Stimulated activated CD8-positive, alpha-beta memory T cell treated with anti-CD3 and anti-CD28 coated beads, Interleukin-15, amount 100 ng/mL, for 48 hours (primary cell): ENCODE measurements around the gene RASAL3.
"Not testable (repeated sequence)": the region's sequence is repeated elsewhere in the genome, so short reads cannot be mapped to it uniquely, and the experiment has no call there.

Source experiments
- DNase-seq, 2 donors: peaks; one replicate each; pipeline ENCODE4 v3.0.0-alpha.2; 2020; ENCODE audit warnings: low read depth in 2 of 2

RASAL3 gene

GRCh38 chr19:15473821-15474220 lies 9.5 kb upstream of the RASAL3 start:
- not testable (repeated sequence) for DNase-seq

DNA sequence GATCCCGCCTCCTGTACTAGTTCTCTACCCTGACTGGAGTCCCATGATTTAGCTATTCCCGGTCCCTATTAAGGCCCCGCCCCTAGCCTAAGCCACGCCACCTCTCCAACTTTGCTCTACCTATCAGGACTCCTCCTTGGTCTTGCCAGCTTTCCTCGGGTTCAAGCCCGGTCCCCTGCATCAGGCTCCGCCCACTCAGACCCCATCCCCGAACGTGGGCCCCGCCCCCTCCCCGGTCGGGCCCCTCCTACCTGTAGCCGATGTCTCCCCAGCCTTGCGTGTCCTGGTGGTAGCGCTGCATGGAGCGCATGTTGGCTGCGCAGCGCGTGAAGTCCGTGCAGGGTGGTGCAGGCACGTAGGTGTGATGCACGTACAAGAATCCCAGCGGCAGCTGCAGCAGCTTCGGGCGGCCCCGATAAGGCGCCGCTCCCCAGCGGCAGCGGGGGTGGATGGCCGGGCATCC lies 7.3 kb upstream of the RASAL3 start:
- DNase-seq = no peak

DNA sequence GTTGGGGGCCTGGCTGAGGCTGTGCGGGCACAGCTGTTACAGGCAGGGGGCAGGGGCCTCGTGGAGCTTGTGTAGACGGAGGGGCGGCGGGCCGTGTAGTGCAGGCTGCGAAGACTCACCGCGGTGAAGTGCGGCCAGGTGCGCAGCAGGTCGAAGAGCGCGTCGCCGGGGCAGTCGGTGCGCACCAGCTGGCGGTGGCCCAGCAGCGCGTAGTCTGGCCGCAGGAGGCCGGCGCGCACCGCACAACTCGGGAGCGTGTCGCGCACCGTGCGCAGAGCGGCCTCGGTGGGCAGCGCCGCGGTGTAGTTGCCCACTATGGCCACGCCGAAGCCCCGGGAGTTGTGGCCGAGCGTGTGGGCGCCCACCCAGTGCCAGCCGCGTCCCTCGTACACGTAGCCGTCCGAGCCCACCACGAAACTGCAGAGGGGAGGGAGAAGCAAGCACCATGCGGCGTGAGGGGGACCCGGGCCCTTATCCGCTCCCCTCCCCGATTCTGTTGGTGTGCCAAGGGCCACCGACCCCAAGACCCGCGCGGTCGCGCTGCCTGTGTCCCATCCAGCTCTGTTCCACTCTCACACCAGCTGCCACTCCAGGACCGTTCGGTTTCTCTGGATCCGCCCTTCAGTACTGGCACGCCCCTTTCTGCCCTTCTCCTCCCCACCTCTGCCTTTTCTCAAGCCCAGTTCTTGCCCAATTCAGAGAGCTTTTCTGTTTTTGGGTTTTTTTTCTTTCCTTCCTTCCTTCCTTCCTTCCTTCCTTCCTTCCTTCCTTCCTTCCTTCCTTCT lies 5.4 kb upstream of the RASAL3 start:
- DNase-seq = no peak

DNA sequence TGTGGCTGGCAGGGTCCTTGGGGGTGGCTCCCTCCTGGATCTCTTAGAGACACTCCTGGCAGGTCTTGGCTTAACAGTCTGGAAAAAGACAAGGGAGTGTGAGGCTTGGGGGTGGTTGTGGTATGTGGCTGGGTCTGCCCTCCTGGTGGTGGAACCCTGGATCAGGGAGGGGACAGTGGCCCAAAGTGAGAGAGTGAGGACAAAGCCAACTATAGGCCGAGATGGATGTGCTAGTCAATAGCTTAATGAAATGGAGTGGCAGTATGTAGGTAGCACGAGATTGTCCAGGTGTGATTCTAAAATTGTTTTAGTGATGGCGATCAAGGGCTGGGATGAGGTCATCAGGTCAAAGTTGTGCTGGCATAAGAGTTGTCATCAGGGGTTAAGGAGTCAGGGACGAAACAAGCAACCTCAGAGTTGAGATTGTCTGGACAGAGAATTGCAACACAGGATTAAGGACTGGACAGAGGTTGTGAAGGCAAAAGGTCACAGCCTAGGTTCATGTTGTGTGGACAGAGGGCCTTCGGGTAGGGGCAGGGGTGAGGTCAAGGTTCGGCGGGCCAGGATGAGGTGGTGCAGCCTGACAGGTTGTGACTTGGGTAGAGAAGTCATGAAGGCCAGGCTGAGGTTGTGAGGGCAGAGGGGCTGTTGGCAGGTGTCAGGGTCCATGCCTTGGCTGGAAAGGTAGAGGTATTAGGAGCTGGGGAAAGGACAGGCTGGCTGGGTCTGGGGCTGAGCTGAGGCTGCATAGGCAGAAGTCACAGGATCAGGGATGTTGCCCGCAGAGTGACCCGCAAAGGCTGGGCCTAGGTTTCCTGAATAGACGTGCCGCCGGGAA lies 4.5 kb upstream of the RASAL3 start:
- no peak for DNase-seq

DNA sequence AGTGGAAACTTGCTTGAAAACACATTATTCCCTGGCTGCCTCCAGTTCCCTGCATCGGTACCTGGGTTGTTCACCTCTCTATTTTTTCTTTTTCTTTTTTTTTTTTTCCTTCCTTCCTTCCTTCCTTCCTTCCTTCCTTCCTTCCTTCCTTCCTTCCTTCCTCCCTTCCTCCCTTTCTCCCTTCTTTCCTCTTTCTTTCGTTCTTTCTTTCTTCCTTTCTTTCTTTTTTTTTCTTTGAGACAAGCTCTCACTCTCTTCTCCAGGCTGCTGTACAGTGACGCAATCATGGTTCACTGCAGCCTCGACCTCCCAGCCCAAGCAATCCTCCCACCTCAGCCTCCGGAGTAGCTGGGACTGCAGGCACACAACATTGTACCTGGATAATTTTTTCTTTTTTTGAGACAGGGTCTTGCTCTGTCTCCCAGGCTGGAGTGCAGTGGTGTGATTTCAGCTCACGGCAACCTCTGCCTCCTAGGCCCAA lies 3.4 kb upstream of the RASAL3 start:
- DNase-seq = no peak

DNA sequence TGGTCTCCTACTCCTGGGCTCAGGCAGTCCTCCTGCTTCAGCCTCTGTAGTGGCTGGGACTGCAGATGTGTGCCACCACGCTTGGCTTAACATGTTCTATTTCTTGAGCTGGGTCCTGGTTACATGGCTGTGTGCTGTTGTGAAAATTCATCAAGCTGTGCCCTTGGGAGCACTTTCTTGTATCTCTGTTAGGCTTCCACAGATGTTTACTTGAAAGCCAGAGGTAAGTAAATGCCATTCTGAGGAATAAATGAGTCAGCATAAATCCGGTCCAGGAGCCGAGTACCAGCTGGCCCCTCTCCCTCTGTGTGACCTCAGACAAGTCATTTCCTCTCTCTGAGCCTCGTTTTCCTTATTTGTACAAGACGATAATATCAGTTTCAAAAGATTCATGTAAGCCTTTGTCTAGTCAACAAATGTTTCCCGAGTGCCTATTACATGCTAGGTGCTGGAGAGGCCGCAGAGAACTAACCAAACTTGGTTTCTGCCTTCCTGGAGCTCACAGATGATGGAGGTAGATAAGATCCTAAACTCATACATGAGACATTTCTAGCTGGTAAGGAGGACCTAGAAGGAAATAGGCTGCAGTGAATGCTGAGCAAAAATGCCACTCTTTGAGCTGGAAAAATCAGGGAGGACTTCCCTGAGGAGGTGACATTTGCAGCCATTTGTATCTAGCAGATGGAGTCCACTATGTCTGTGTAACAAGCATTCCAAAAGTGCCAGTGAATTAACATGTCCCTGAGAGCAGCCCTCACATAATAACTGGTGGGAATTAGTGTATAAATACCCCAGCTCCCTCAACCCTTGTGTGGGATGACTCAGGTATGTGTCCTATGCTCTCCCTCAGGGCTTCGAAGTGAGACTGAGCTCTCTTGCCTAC lies 2.7 kb upstream of the RASAL3 start:
- DNase-seq = peak; percentile 48 to 57

DNA sequence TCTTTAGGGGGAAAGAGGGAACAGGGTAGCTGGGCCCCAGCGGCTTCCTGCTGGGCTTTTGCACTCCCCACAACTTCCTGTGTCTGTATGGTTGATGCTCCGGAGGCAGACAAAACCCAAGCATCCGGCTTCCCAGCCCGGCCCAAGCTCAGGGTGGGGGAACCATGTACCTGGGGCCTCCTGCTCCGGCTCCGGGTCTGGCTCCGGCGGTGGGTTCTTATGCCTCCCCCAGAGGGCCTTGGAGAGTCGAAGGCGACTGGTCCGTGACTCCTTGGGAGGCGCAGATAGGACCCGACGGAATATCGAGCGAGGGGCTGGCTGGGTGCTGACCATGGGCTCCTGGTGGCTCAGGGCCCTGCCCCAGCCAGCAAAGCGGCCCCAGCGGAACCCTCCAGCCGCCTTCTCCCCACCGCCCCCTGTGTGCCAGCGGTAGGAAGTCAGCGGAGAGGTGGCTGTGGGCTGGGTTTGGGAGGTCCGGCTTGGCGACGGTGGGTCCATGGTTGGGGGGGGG lies 428 bp downstream of the RASAL3 start:
- peak; percentile 62 to 68 for DNase-seq

- no peak for DNase-seq
Measured at GRCh38 chr19:15461694-15462093, 2.6 kb downstream of the RASAL3 start.

DNA sequence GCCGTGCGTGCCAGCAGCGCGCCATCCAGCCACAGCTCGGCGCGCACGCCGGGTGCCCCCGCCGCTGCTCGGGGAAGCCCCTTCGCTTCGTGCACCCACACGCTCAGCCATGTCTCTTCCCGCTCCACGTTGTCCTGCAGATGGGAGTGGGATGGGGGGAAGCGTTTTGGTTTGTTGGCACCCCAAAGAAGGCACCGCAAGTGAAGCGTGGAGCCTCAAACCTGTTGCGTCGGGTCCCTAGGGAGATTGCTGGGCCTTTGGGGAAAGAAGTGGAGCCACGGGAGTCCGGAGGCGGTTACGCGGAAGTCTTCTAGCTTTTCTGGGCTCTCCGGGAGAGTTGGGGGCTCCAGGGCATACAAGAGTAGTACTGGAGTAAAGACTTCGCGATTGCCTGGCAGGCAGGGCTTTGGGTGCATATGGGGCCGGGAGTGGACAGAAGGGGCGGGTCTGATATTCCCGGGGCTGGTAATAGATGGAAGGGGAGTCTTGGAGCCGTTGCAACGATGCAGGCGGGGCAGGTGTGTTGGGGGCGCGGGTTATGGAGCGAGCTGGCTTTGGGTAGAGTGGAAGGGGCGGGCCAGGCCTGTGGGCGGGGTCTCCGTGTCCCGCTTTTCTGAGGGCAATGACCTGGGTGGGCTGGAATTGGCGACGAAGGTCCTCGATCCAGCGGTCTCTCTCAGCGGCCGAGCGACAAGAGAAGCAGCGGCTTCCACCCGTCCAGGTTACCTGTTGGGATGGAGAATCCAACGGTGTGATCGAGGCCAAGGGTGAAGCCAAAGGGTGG lies 6.5 kb downstream of the RASAL3 start:
- no peak for DNase-seq

DNA sequence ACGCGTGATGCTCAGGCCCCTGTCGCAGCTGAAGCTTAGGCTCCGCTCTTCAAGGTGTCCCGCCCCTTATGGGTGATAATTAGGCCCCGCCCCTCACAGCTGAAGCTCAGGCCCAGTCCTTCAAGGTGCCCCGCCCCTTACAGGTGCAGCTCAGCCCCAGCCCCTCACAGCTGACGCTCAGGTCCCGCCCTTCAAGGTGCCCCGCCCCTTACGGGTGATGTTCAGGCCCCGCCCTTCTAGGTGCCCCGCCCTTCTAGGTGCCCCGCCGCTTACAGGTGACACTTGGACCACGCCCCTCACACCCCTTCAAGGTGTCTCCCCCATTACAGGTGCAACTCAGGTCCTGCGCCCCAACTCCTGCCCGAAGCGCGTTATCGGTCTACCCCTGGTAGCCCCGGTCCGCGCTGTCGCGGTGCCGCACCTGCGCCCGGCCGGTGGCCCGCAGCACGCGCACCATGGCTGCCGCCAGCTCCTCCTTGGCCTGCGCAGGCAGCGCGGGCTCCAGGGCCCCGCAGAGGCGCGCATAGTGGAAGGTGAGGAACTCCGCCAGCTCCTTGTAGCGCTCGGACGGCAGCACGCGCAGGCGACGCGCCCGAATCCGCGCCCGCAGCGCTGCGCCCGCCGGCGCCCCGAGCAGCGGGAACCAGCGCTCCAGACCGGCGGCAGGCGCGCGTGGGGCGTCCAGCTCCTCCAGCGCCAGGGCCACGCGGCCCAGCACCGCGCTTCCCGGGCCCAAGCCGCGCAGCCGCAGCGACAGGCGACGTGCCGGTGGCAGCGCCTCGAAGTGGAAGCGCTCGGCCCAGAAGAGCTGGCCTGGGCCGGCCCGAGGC lies 7.3 kb downstream of the RASAL3 start:
- no peak for DNase-seq

- DNase-seq = no peak
Measured at GRCh38 chr19:15456441-15456840, 7.9 kb downstream of the RASAL3 start.

DNA sequence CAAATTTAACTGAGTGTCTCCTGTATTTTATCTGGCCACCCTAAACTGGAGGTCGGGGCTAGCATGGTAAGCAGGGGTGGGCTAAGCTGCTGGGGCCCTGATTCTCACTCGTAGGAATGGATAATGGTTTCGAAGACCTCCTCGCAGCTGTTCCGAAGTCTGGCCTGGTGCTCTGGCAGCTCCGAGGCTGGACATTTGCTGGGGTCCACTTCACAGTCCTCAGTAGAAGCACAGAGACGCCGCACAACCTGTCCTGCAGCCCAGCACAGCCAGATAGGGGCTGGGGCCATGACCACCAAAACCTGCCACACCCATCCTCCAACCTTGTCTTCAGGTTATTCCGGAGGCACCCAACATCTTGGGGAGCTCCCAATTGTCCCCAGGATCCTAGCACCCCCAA lies 8.3 kb downstream of the RASAL3 start:
- no peak for DNase-seq

- no peak for DNase-seq
Measured at GRCh38 chr19:15453906-15454860, 10.2 kb downstream of the RASAL3 start.

GRCh38 chr19:15453091-15453578 lies 11.2 kb downstream of the RASAL3 start:
- DNase-seq = no peak

DNA sequence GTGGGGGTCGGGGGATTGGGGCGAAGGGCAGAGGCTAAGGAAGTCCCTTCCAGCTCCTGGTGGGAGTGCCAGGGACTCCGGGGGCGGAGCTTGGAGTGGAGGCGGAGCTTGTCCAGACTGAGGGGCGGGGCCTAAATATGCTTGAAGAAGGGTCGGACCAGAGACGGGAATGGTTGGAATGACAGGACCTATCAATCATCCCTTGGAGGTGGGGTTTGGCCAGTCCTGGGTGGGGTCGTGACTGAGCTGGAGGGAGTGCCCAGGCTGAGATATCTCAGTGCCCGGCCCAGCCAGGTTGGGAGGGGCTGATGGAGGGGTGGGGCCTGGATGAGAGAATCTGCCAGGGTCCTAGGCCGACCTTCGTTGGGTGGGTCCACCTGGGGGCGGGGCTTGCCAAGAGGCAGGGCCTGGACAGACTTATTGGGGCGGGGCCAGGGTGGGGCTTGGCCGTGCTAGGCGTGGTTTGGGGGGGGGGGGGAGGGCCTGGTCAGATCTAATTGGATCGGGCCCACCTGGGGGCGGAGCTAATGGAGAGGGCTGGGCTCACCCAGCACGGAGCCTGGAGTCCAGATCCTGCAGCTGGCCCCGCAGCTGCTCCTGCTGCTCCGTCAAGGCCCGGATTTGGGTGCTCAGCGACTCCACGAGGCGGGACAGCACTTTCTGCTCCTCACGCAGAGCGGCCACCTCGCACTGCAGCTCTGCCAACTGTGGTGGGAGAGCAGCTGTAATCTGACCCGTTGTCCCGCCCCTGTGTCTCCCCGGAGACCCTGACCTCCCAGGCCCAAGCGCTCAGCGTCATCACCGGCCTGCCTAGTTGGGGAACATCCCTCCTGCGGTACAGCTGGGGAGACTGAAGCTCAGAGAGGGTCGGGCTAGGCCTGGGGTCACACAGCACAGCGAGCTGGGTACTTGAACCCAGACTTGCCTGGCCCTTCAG lies 12.0 kb downstream of the RASAL3 start:
- DNase-seq = no peak

- DNase-seq = no peak
Measured at GRCh38 chr19:15450528-15450890, 13.8 kb downstream of the RASAL3 start.
